Heart right ventricle (tissue), 16 donors: ENCODE results near the gene SETD2. TPM values are rescaled to one million over a fixed set of nuclear protein-coding genes. Genes with fewer than 3 reads are reported as not detected.

Source experiments
- ATAC-seq, 8 donors: fragments of 200-7000 bp; cut with Tn5 transposase; one replicate each; pipeline ENCODE4 v1.9.1; 2020; ENCODE audit warnings: mild to moderate bottlenecking in 8 of 8, moderate library complexity in 8 of 8, moderate number of reproducible peaks in 1 of 8
- DNase-seq, 2 donors: peaks; one replicate each; pipeline ENCODE4 v3.0.0-alpha.2; 2020
- H3K27ac ChIP-seq, 10 donors: fragments of 200-600 bp; sonication (generic) in 2 of 10; one replicate each; pipeline versions ENCODE4 v1.5.0 to v1.8.0; 2020 to 2022; ENCODE audit warnings: mild to moderate bottlenecking in 3 of 10
- H3K27me3 ChIP-seq, 7 donors: fragments of 200-600 bp; one replicate each; pipeline ENCODE4 v1.8.0; 2021 to 2022; ENCODE audit warnings: mild to moderate bottlenecking in 2 of 7
- H3K36me3 ChIP-seq, 9 donors: fragments of 200-600 bp; sonication (generic) in 1 of 9; one replicate each; pipeline versions ENCODE4 v1.5.0 to v1.8.0; 2020 to 2022; ENCODE audit warnings: mild to moderate bottlenecking in 2 of 9
- H3K4me1 ChIP-seq, 9 donors: fragments of 200-600 bp; sonication (generic) in 1 of 9; one replicate each; pipeline versions ENCODE4 v1.5.0 to v1.8.0; 2020 to 2022; ENCODE audit warnings: mild to moderate bottlenecking in 4 of 9
- H3K4me3 ChIP-seq, 10 donors: fragments of 200-600 bp; sonication (generic) in 2 of 10; one replicate each; pipeline versions ENCODE4 v1.5.0 to v1.8.0; 2020 to 2022; ENCODE audit warnings: mild to moderate bottlenecking in 7 of 10, moderate library complexity in 2 of 10
- H3K9me3 ChIP-seq, 11 donors: fragments of 200-600 bp in 10 of 11; sonication (generic) in 2 of 11; one replicate each; pipeline versions ENCODE4 v1.5.0 to v1.8.0; 2013 to 2022; ENCODE audit warnings: mild to moderate bottlenecking in 2 of 11, control low read depth in 1 of 11, moderate library complexity in 1 of 11
- CTCF ChIP-seq, 9 donors: fragments of 200-600 bp; sonication (generic) in 2 of 9; IDR thresholded peaks; one replicate each; pipeline versions ENCODE4 v1.5.0 to v1.8.0; 2021 to 2022; ENCODE audit warnings: antibody characterized with exemption in 9 of 9, mild to moderate bottlenecking in 5 of 9, moderate library complexity in 1 of 9
- WGBS, 2 donors: extraction: QIAGEN DNeasy Blood & Tissue Kit; methylation state at CpG; one replicate each; pipeline ENCODE4 v1.1.7; 2013; ENCODE audit warnings: inconsistent platforms in 1 of 2; 5-methylcytosine and 5-hydroxymethylcytosine counted together
- intact Hi-C, 10 donors: fragments of 100-400 bp; cut with DNase I; formaldehyde crosslinking; loops; one replicate each; pipeline versions ENCODE4 v1.11.1 to v1.14.2; 2022
- polyA plus RNA-seq, 2 donors: library from polyadenylated mRNA; stranded (reverse); fragments of 200-250 nt; gene quantifications; one replicate each; pipeline ENCODE4 v1.2.3, GENCODE V29; 2013
- total RNA-seq, 10 donors: library from RNA; stranded (reverse); fragmentation: NEBNext Ultra II Directional in 3 of 10; extraction: Animal tissue kit (Norgen Biotek cat#: 25700) in 3 of 10; gene quantifications; one replicate each; pipeline versions ENCODE4 v1.2.1 to v1.2.4, GENCODE V29; 2021 to 2023
- donor health status: Arrhythmogenic right ventricular cardiomyopathy.
- donor health status: ischemic (EF 13 %, LVEDD 7.1; RV severe dilation, severe dysfunction).
- donor health status: healthy with polysubstance abuse.
- donor health status: DM: no; HTN: yes; CAD: no.
- donor health status: DM: no; HTN: no; CAD: no.
- donor health status: ischemic (EF 25% LVEDD 6.9; RV normal size, moderate dysfunction).
- donor health status: ischemic (EF 25% LVEDD 5.7; RV mildly dilated, moderate dysfunction).
- donor health status: healthy.
- donor health status: DM: yes; HTN: yes; CAD: no.
- donor health status: Ischemic cardiomyopathy.
- donor health status: ischemic (EF 35%, LVEDD 5.7; RV mildly dilated, moderate dysfunction).
- donor health status: nonischemic (EF 11% LVEDD 7.7; RV severe dilation, severe dysfunction).
- donor health status: DM: yes; HTN: yes; CAD: no.
- donor health status: PGD.
- donor health status: ischemic (EF 29% LVEDD 5.4; RV normal size, mild dysfunction).
- donor health status: nonischemic (EF 23%, LVEDD 6.1; RV moderate dilation, normal function).

Gene SETD2
- total and polyA plus RNA-seq, 12 donors: 8.6 to 34.4 (median 30.0) TPM

- Histone ChIP-seq H3K4me1 (peaks cover 0 to 19% (median 2%) of the 10 kb centered on the region in 9 donors), H3K4me3 (no peak overlapping the region), H3K9me3 (no peaks in the 10 kb centered on the region), H3K27ac (no peak overlapping the region), H3K36me3 (peaks cover 0 to 80% (median 32%) of the 10 kb centered on the region in 9 donors), H3K27me3 (no peaks in the 10 kb centered on the region)
- ATAC-seq (no peak), DNase-seq (no peak)
- intact Hi-C loops: loop anchor here in 2 of 10 donors (10.0 kb wide), 2 partner anchors 140 to 320 kb away; no protein-coding TSS in a partner anchor
- no peak for TF ChIP-seq CTCF (IDR thresholded peaks at IDR 0.05)
Observed at GRCh38 chr3:47015151-47015550, 148.8 kb downstream of the SETD2 start.

GRCh38 chr3:47014036-47014435 is 149.9 kb downstream of the SETD2 start:
- H3K4me3 ChIP-seq: no peak overlapping the region
- H3K9me3 ChIP-seq: no peaks in the 10 kb centered on the region
- intact Hi-C loops: loop anchor here in 2 of 10 donors (10.0 kb wide), 2 partner anchors 141 to 321 kb away; no protein-coding TSS in a partner anchor
- no peak overlapping the region for H3K27ac ChIP-seq
- DNase-seq: no peak
- ATAC-seq: no peak
- peaks cover 0 to 72% (median 25%) of the 10 kb centered on the region in 9 donors for H3K36me3 ChIP-seq
- peaks cover 4 to 23% (median 9%) of the 10 kb centered on the region in 9 donors for H3K4me1 ChIP-seq
- TF ChIP-seq CTCF (IDR thresholded peaks at IDR 0.05): no peak
- H3K27me3 ChIP-seq: no peaks in the 10 kb centered on the region

GRCh38 chr3:47013231-47013630 is 150.7 kb downstream of the SETD2 start:
- Histone ChIP-seq H3K27me3 (no peaks in the 10 kb centered on the region), H3K27ac (no peak overlapping the region), H3K9me3 (no peaks in the 10 kb centered on the region), H3K36me3 (peaks cover 0 to 71% (median 18%) of the 10 kb centered on the region in 9 donors), H3K4me1 (peaks cover 5 to 31% (median 14%) of the 10 kb centered on the region in 9 donors), H3K4me3 (no peak overlapping the region)
- WGBS, 2 donors: 90 to 96% methylated on average over 3 of the region's 3 CpGs
- DNase-seq: no peak
- no peak for TF ChIP-seq CTCF (IDR thresholded peaks at IDR 0.05)
- intact Hi-C loops: loop anchor here in 2 of 10 donors (10.0 kb wide), 2 partner anchors 142 to 322 kb away; no protein-coding TSS in a partner anchor
- no peak for ATAC-seq

- no peak for ATAC-seq
- H3K36me3 ChIP-seq: peaks cover 0 to 71% (median 13%) of the 10 kb centered on the region in 9 donors
- no peak overlapping the region for H3K27ac ChIP-seq
- no peaks in the 10 kb centered on the region for H3K27me3 ChIP-seq
- no peaks in the 10 kb centered on the region for H3K9me3 ChIP-seq
- no peak for TF ChIP-seq CTCF (IDR thresholded peaks at IDR 0.05)
- no peak for DNase-seq
- WGBS, 2 donors: 74 to 76% methylated on average over 10 of the region's 10 CpGs
- H3K4me3 ChIP-seq: no peak overlapping the region
- H3K4me1 ChIP-seq: peaks cover 5 to 29% (median 14%) of the 10 kb centered on the region in 9 donors
- intact Hi-C loops: loop anchor here in 2 of 10 donors (10.0 kb wide), 2 partner anchors 142 to 322 kb away; no protein-coding TSS in a partner anchor
Observed at GRCh38 chr3:47012342-47013230, 151.3 kb downstream of the SETD2 start.
